DOHH2 (cell line): ENCODE data around the gene TP53BP2.

ENCODE experiments used
- H3F3A ChIP-seq: fragments of 200-600 bp; sonication (generic), shearing (Covaris generic); 2 replicates; pipeline ENCODE4 v1.6.0; 2016; ENCODE audit warnings: antibody characterized with exemption, mild to moderate bottlenecking; ENCODE audit not compliant: control insufficient read depth, insufficient read depth
- H3K27ac ChIP-seq: fragments of 200-600 bp; sonication (generic); 2 replicates; pipeline ENCODE4 v1.5.1; 2014; ENCODE audit warnings: low read depth, mild to moderate bottlenecking, low read length, moderate library complexity
- H3K27me3 ChIP-seq: fragments of 200-600 bp; sonication (generic); 2 replicates; pipeline ENCODE4 v1.6.1; 2014; ENCODE audit warnings: mild to moderate bottlenecking, low read length, mixed read lengths; ENCODE audit not compliant: control insufficient read depth
- H3K36me3 ChIP-seq: fragments of 200-600 bp; sonication (generic); 2 replicates; pipeline ENCODE4 v1.6.1; 2014; ENCODE audit warnings: mild to moderate bottlenecking, low read length, moderate library complexity, mixed read lengths; ENCODE audit not compliant: control insufficient read depth
- H3K4me1 ChIP-seq: fragments of 200-600 bp; sonication (generic); 2 replicates; pipeline ENCODE4 v1.6.1; 2014; ENCODE audit warnings: mild to moderate bottlenecking, low read length, mixed read lengths; ENCODE audit not compliant: control insufficient read depth
- H3K4me2 ChIP-seq: fragments of 200-600 bp; sonication (generic); 2 replicates; pipeline ENCODE4 v1.6.0; 2014; ENCODE audit warnings: mild to moderate bottlenecking, low read length, moderate library complexity
- H3K4me3 ChIP-seq: fragments of 200-600 bp; sonication (generic); 2 replicates; pipeline ENCODE4 v1.5.1; 2014; ENCODE audit warnings: mild to moderate bottlenecking, low read length, mixed read lengths
- H3K79me2 ChIP-seq: fragments of 200-600 bp; sonication (generic); 2 replicates; pipeline ENCODE4 v1.6.1; 2014; ENCODE audit warnings: mild to moderate bottlenecking, low read length, mixed read lengths; ENCODE audit not compliant: control insufficient read depth
- H3K9me2 ChIP-seq: fragments of 200-600 bp; sonication (generic); replicated peaks from 2 replicates; pipeline ENCODE4 v1.6.1; 2014; ENCODE audit warnings: mild to moderate bottlenecking, low read length, mixed read lengths; ENCODE audit not compliant: control insufficient read depth
- H3K9me3 ChIP-seq: fragments of 200-600 bp; sonication (generic); 2 replicates; pipeline ENCODE4 v1.6.1; 2014; ENCODE audit warnings: antibody characterized with exemption, low read length, mixed read lengths; ENCODE audit not compliant: control insufficient read depth, insufficient read depth
- H4K20me1 ChIP-seq: fragments of 200-600 bp; sonication (generic); 2 replicates; pipeline ENCODE4 v1.6.0; 2014; ENCODE audit warnings: low read depth, mild to moderate bottlenecking, antibody characterized with exemption, low read length, moderate library complexity; ENCODE audit not compliant: control insufficient read depth, insufficient read depth
- EZH2phosphoT487 ChIP-seq: fragments of 200-600 bp; sonication (generic); IDR thresholded peaks from 2 replicates; pipeline ENCODE4 v1.6.1; 2017; ENCODE audit warnings: borderline replicate concordance, mild to moderate bottlenecking, antibody characterized with exemption, low read length, moderate library complexity, mixed read lengths
- TF ChIP-seq, protein P1 (sequence below): fragments of 200-600 bp; sonication (generic); IDR thresholded peaks from one replicate; pipeline ENCODE4 v1.5.1; 2014; ENCODE audit warnings: antibody characterized with exemption, mild to moderate bottlenecking, low read depth, low read length; ENCODE audit not compliant: poor library complexity, severe bottlenecking

The TP53BP2 gene

DNA sequence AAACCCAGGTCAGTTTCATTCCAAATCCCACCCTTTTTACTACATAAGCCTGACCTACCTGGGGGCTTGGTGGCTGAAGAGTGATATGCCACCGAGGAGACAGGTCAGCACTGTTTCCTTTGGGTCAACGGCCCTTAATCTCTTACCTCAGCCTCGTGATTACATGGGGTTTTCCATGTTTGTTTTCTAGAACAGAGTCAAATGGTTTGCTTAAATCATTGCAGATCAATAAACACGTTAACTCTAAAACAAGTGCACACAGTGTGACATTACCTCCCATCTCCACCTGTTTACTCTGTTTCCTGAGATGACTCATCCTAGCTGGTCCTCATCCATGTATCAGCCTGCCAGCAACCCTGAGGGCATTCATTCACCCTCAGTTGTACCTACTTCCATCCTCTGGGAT is 40.8 kb upstream of the TP53BP2 start:
- Histone ChIP-seq H4K20me1 (no peaks in the 10 kb centered on the region), H3K9me2 (no peaks in the 10 kb centered on the region), H3K4me3 (no peak overlapping the region), H3K9me3 (no peaks in the 10 kb centered on the region), H3K4me2 (no peak overlapping the region), H3K79me2 (no peaks in the 10 kb centered on the region), H3K4me1 (peaks cover 10% of the 10 kb centered on the region), H3F3A (no peaks in the 10 kb centered on the region), H3K27me3 (peaks cover 10% of the 10 kb centered on the region), H3K36me3 (no peaks in the 10 kb centered on the region), H3K27ac (no peak overlapping the region)
- TF ChIP-seq, protein P1, sequence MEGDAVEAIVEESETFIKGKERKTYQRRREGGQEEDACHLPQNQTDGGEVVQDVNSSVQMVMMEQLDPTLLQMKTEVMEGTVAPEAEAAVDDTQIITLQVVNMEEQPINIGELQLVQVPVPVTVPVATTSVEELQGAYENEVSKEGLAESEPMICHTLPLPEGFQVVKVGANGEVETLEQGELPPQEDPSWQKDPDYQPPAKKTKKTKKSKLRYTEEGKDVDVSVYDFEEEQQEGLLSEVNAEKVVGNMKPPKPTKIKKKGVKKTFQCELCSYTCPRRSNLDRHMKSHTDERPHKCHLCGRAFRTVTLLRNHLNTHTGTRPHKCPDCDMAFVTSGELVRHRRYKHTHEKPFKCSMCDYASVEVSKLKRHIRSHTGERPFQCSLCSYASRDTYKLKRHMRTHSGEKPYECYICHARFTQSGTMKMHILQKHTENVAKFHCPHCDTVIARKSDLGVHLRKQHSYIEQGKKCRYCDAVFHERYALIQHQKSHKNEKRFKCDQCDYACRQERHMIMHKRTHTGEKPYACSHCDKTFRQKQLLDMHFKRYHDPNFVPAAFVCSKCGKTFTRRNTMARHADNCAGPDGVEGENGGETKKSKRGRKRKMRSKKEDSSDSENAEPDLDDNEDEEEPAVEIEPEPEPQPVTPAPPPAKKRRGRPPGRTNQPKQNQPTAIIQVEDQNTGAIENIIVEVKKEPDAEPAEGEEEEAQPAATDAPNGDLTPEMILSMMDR = no peak
- TF ChIP-seq EZH2phosphoT487 = no peak

DNA sequence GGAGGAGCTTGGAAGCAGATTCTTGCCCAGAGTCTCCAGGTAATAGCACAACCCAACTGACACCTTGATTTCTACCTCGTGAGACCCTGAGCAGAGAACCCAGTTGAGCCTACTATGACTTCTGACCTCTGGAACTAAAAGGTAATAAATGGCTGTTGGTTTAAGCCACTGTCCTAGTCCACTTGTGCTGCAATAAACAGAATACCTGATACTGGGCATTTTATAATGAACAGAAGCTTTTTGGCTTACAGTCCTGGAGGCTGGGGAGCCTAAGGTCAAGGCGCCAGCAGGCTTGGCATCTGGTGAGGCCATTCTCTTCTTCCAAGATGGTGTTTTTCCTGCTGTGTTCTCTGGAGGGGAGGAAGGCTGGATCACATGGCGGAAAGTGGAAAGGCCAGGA is 39.9 kb upstream of the TP53BP2 start:
- no peaks in the 10 kb centered on the region for H3F3A ChIP-seq
- no peaks in the 10 kb centered on the region for H3K36me3 ChIP-seq
- H3K4me3 ChIP-seq = no peak overlapping the region
- no peaks in the 10 kb centered on the region for H3K9me2 ChIP-seq
- TF ChIP-seq EZH2phosphoT487 = no peak
- TF ChIP-seq, protein P1 = no peak
- no peak overlapping the region for H3K4me2 ChIP-seq
- no peaks in the 10 kb centered on the region for H4K20me1 ChIP-seq
- peaks cover 10% of the 10 kb centered on the region for H3K27me3 ChIP-seq
- H3K4me1 ChIP-seq = peaks cover 10% of the 10 kb centered on the region
- no peaks in the 10 kb centered on the region for H3K9me3 ChIP-seq
- no peak overlapping the region for H3K27ac ChIP-seq
- no peaks in the 10 kb centered on the region for H3K79me2 ChIP-seq

DNA sequence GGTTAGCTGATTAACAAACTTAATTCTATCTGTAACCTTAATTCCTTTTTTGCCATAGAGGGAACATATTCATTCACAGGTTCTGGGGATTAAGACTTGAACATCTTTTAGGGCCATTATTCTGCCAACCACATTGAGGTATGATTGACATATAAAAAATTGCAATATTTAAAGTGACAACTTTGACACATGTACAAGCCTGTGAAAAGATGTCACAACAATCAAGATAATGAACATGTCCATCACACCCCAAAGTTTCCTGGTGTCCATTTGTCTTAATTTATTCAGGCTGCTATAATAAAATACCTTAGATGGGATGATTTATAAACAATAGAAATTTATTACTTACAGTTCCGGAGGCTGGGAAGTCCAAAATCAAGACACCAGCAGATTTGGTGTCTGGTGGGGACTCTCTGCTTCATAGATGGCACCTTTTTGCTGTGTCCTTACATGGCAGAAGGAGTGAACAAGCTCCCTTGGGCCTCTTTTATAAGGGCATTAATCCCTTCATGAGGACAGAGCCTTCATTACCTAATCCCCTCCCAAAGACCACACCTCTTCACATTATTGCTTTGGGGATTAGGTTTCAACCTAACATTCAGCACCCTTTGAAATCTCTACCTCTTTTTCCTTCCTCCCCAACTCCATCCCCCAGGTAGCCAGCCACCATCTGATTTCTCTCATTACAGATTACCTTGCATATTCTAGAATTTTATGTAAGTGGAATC is 33.0 kb upstream of the TP53BP2 start:
- no peaks in the 10 kb centered on the region for H3K4me1 ChIP-seq
- no peaks in the 10 kb centered on the region for H3K79me2 ChIP-seq
- H3K36me3 ChIP-seq = no peaks in the 10 kb centered on the region
- H3K4me2 ChIP-seq = no peak overlapping the region
- H3K9me3 ChIP-seq = peaks cover 7% of the 10 kb centered on the region
- no peaks in the 10 kb centered on the region for H3K9me2 ChIP-seq
- TF ChIP-seq, protein P1 = no peak
- TF ChIP-seq EZH2phosphoT487 = no peak
- H3K27ac ChIP-seq = no peak overlapping the region
- no peaks in the 10 kb centered on the region for H3K27me3 ChIP-seq
- H3F3A ChIP-seq = no peaks in the 10 kb centered on the region; the same call in 1 of the 2 replicates
- H4K20me1 ChIP-seq = no peaks in the 10 kb centered on the region
- no peak overlapping the region for H3K4me3 ChIP-seq
